Fibroblast of lung (primary cell): ENCODE measurements around the gene BCAR1. TPM values are rescaled to one million over a fixed set of nuclear protein-coding genes. Genes with fewer than 3 reads are reported as not detected.

Source experiments
- DNase-seq, 2 donors: peaks; one replicate each; pipeline versions ENCODE4 v3.0.0 to v3.0.0-alpha.2; 2010; ENCODE audit warnings: low read depth in 2 of 2
- H2AFZ ChIP-seq: 2 replicates; pipeline ENCODE4 v1.5.1; 2012; ENCODE audit warnings: low read length, control low read depth, inconsistent platforms
- H3K27ac ChIP-seq: 2 replicates; pipeline ENCODE4 v1.5.1; 2011; ENCODE audit warnings: low read length, control low read depth; ENCODE audit not compliant: insufficient read depth
- H3K27me3 ChIP-seq: 2 replicates; pipeline ENCODE4 v1.5.1; 2011; ENCODE audit warnings: mild to moderate bottlenecking, low read length; ENCODE audit not compliant: control insufficient read depth, insufficient read depth
- H3K36me3 ChIP-seq: 2 replicates; pipeline ENCODE4 v1.5.1; 2011; ENCODE audit warnings: low read length; ENCODE audit not compliant: control insufficient read depth, insufficient read depth
- H3K4me1 ChIP-seq: 2 replicates; pipeline ENCODE4 v1.5.1; 2011; ENCODE audit warnings: low read length; ENCODE audit not compliant: control insufficient read depth, insufficient read depth; ENCODE audit errors: extremely low read depth
- H3K4me2 ChIP-seq: 2 replicates; pipeline ENCODE4 v1.5.1; 2011; ENCODE audit warnings: low read length, control low read depth; ENCODE audit not compliant: insufficient read depth; ENCODE audit errors: extremely low read depth
- H3K4me3 ChIP-seq, 4 experiments: fragments of 200-600 bp in 1 of 4; sonication (generic) in 1 of 4; replicated peaks in 1 of 4; 2 replicates each; pipeline ENCODE4 v1.5.1; 2011 to 2016; ENCODE audit warnings: low read length in 4 of 4, low read depth in 3 of 4, mild to moderate bottlenecking in 3 of 4, control low read depth in 2 of 4, inconsistent platforms in 1 of 4, mixed read lengths in 1 of 4; ENCODE audit not compliant: insufficient read depth in 1 of 4; ENCODE audit errors: control extremely low read depth in 1 of 4
- H3K79me2 ChIP-seq: 2 replicates; pipeline ENCODE4 v1.5.1; 2012; ENCODE audit warnings: mild to moderate bottlenecking, low read length, inconsistent platforms; ENCODE audit not compliant: control insufficient read depth, insufficient read depth
- H3K9ac ChIP-seq: 2 replicates; pipeline ENCODE4 v1.5.1; 2011; ENCODE audit warnings: mild to moderate bottlenecking, low read length, control low read depth; ENCODE audit not compliant: insufficient read depth
- H3K9me3 ChIP-seq: 2 replicates; pipeline ENCODE4 v1.5.1; 2012; ENCODE audit warnings: low read depth, low read length; ENCODE audit not compliant: control insufficient read depth, insufficient read depth
- H4K20me1 ChIP-seq: 2 replicates; pipeline ENCODE4 v1.5.1; 2011; ENCODE audit warnings: low read length; ENCODE audit not compliant: control insufficient read depth, insufficient read depth; ENCODE audit errors: extremely low read depth
- CTCF ChIP-seq, 2 donors: IDR thresholded peaks in 1 of 2; conservative IDR thresholded peaks in 1 of 2; 1 replicate in 1 of 2; 2 replicates in 1 of 2; pipeline ENCODE4 v1.5.1; 2011 to 2012; ENCODE audit warnings: low read length in 2 of 2, control low read depth in 1 of 2, inconsistent platforms in 1 of 2, low read depth in 1 of 2, mild to moderate bottlenecking in 1 of 2
- EZH2 ChIP-seq: IDR thresholded peaks from 2 replicates; pipeline ENCODE4 v1.5.1; 2012; ENCODE audit warnings: low read length, control low read depth, mild to moderate bottlenecking; ENCODE audit errors: missing control alignments
- polyA plus RNA-seq, 2 donors: library from polyadenylated mRNA; depleted of rRNA in 1 of 2; stranded (reverse) in 1 of 2; unstranded in 1 of 2; fragments of >200 nt; gene quantifications; 2 replicates each; pipeline ENCODE4 v1.2.1, GENCODE V29; 2011 to 2012; ENCODE audit warnings: missing spikeins in 1 of 2
- total RNA-seq: library from RNA; depleted of rRNA; stranded (reverse); fragments of >200 nt; gene quantifications from 2 replicates; pipeline ENCODE4 v1.2.1, GENCODE V29; 2014

The BCAR1 gene
- total and polyA plus RNA-seq, 2 donors (not counting 1 experiment from before 2014, with no cell fraction given) = 36.8 to 66.5 TPM

DNA sequence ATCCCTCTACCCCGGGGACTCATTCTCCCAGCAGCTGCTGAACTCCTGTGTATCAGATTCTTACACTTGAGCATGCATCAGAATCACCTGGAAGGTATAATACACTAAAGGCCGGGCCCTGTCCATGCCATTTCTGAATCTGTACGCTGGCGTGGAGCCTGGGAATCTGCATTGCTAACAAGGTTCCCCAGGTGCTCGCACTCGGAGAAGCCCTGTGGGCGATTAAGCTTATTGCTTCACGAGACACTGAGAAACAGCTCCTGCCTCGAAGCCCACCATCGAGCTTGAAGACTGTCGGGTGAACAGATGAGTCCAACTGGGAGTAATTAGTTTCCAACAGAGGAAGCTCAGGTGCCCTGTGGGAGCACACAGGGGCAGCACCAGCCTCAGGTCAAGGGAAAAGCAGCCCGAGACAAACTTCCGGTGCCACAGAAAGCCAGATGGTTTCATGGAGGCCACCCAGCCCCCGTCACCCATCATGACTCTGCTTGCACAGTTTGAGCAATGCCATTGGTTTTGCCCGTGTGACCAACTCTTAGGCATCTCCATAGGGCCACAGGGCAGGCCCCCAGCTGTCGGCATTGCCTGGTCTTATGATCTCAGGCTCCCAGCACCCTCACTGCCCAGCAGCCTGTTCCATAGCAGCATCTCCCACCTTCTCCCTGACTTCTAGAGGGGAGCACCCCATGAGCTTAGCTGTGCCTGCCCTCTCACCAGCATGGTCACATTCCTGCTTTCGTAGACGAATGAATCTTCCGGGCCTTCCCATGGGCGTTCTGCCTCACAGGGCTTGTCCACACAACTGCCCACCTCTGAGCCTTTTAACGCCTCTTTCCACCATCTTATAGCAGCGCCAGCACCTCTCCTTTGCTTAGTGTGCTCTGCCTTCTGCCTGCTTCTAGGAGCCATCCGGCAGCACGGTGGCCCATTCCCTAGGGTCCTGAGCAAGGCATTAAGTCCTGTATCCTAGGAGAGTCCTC lies 55.3 kb downstream of the BCAR1 start:
- Histone ChIP-seq H3K4me3 (no peak overlapping the region), H3K27me3 (peaks cover 14% of the 10 kb centered on the region), H3K36me3 (no peaks in the 10 kb centered on the region), H3K4me1 (peaks cover 4% of the 10 kb centered on the region), H3K9me3 (no peaks in the 10 kb centered on the region), H3K4me2 (no peak overlapping the region), H3K9ac (no peak overlapping the region), H2AFZ (no peak overlapping the region), H4K20me1 (no peaks in the 10 kb centered on the region), H3K79me2 (no peaks in the 10 kb centered on the region), H3K27ac (no peak overlapping the region)
- DNase-seq = no peak
- no peak for TF ChIP-seq CTCF (conservative IDR thresholded peaks at IDR 0.05 in 1 of 2, IDR thresholded peaks at IDR 0.05 in 1 of 2; ENCODE audit: low read depth in 1 of 2, low read length in 2 of 2)
- no peak for TF ChIP-seq EZH2

DNA sequence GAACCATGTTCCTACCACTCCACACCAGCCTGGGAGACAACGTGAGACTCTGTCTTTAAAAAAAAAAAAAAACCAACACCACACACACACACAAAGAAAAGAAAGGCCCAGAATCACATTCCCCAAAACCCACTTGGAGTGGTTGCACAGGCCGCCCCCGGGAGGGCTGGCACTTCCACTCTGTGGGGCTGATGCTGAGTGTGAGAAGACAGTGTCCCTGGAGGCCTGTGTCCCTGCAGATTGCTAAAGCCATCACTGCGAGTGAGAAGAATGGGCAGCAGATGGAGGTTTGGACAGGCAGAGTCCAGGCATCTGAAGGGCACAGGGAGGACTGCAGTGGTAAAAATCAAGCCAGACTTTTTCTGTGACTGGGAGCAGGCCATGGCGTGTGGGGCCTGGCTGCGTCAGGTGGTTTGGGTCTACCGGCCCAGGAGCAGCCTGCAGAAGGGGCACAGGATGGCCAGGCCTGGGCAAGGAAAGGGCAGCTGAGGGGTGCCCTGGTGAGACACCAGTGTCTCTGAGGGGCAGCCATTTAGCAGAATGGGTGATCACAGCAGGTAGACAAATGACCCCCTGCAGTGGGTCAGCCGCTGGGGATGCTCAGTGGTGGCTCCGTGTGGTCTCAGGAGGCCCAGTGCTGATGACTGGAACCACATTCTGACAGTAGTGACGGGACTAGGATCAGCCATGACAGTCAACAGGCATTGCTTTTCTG lies 57.5 kb downstream of the BCAR1 start:
- Histone ChIP-seq H3K9ac (no peak overlapping the region), H3K4me3 (no peak overlapping the region), H3K27me3 (peaks cover 14% of the 10 kb centered on the region)

More for the DNA sequence above, 57.5 kb downstream of the BCAR1 start:
- peaks cover 4% of the 10 kb centered on the region for H3K4me1 ChIP-seq
- H3K27ac ChIP-seq = no peak overlapping the region
- H2AFZ ChIP-seq = no peak overlapping the region
- no peaks in the 10 kb centered on the region for H4K20me1 ChIP-seq
- no peak overlapping the region for H3K4me2 ChIP-seq
- TF ChIP-seq CTCF (conservative IDR thresholded peaks at IDR 0.05 in 1 of 2, IDR thresholded peaks at IDR 0.05 in 1 of 2; ENCODE audit: low read depth in 1 of 2, low read length in 2 of 2) (no peak), EZH2 (no peak)
- DNase-seq = no peak
- H3K36me3 ChIP-seq = no peaks in the 10 kb centered on the region
- no peaks in the 10 kb centered on the region for H3K79me2 ChIP-seq
- H3K9me3 ChIP-seq = no peaks in the 10 kb centered on the region
